Suppressor macrophage (primary cell): ENCODE results near the gene RAC2.

Experiments used
- DNase-seq, 4 experiments: peaks; one replicate each; pipeline ENCODE4 v3.0.0-alpha.2; 2020 to 2022

RAC2 gene

DNA sequence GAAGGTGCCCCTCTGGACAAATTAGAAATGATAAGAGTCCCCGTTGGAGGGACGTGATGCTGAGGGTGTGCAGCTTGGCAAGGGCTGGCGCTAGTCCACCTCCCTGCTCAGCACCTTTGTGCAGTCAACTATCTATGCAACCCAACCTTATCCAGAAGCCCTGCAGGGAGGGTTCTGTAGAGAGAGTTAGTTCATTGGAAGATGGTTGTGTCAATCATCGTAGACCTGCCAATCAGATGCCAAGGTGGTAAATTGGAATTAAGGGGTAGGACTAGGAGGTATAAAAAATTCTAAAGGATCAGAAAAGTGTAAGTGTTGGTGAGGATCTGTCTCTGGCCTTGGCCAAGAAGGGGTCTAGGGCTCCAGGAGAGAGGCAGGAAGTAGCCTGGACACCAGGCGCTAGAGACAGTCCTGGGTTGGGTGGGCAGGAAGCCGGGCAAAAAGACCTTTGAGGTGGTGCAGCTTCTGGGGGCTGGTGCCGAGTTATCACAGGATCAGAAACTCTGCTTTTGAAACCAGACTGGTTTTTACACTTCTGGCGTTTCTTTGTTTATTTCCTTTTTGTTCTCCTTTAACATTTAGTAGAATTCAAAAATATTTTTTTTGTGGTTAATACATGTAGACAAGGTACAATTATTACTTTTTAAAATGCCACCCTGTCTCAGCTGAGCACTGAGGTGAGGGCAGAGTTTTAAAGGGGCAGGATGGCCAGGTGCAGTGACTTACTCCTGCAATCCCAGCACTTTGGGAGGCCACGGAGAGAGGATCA is 57.7 kb downstream of the RAC2 start:
- peak; percentile 45 to 56 (median 51) for DNase-seq

DNA sequence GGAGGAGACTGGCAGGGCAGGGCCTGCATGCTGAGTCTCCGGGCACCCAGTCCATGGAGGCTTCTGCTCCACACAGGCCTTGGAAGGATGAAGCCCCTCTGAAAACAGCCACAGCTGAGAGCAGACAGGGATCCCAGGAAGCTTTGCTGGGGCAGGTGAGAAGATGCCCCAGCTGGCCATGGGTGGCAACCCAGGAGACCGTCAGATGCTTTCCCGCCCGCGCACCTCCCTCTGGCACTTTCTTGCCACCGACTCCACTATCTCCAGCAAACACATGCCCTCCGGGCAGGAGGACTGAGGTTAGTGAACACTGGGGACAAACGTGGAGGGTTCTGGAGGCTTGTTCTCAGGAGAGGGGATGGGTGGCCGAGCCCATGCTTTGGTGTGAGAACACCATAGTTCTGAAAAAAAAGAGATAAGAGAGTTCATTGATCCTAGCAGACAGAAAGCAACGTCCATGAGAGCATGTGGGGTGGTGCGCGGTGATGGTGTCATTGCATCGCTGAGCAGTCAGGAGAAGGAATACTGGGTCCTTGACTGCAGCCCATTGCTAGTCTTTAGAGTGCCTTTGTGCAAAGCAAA is 58.3 kb downstream of the RAC2 start:
- no peak for DNase-seq

DNA sequence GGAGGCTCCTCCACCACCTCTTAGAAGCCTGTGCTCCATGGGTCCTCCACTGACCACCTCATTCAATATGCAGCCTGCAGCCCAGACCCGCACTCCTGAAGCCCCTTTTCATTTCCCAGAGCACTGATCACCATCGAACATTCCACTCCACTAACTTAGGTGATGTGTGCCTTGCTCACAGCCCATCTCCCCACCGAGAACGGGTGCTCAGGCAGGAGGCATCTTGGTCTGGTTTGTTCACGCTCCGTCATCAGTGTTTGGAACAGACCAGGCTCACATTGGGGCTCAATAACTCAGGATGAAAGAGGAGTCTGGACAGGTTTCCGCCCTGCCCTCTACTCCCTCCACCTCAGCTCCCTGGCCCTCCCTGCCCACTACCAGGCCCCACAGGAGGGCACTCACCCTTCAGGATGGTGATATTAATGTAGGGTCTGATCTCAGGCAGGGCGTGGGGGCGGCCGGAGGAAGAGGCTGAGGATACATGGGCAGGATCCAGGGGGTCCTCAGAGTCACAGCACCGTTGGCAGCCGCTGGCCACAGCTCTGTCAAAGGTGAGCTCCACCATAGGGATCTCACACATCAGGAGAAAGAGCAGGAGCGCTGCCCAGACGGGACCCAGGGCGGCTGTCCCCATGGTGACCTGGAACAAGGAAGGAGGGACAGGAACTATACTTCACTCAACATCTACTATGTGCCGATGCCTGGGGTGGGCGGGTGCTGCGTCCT is 59.1 kb downstream of the RAC2 start:
- DNase-seq = no peak

DNA sequence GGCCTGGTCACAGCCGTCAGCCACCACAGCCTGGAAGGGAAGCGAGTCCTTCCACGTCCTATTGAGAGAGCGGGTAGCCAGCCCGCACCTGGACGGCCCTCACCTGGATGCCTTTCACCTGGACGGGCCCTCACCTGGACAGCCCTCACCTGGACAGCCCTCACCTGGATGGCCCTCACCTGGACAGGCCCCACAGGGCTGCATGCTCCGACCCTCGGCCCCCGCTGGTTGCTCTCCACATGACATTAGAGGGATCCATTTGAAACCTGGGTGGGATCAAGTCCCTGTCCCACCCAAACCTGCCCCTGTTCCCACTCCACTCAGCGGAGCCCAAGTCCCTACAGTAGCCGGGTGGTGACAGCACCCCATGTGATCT is 59.7 kb downstream of the RAC2 start:
- DNase-seq = no peak

DNA sequence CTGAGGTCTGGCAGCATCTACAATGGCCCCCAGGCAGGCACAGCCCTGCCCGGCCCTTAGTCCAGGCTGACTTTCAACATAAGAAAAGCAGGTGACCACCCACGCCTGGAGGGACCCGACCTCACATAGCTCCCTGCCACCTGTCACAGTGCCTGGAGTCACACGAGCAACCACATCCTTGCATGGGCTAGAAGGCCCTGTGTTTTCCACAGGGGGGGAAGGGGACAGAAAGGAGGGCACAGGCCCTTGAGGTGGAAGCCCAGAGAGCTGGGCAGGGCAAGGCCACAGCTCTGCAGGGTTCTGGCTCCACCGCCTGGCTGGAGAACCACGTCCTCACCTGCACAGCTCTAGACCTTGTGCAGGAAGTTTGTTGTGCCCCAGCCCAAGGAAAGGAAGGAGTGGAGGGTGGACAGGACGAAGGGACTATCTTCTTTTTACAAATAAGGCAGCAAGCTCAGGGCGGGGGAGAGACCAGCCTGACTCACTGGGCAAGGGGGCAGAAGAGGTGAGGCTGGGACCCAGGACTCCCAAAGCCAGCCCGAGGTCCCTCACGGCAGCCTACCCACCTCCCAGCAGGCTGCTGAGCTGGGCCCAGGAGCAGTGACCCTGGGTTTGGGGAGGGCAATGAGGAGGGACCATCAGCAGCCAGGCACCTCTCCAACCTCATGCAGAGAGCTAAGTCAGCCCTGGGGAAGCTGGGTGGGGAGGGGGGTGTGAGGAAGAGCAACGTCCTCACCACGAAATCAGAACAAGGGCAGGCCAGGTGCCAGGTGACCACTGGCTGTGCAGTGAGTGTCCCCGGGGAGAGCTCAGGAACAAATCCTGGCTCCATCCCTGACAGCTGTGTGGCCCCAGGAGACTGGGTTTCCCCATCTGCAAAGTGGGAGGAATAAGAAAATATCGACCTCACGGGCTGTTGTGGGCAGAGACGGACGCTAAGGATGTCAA is 60.4 kb downstream of the RAC2 start:
- DNase-seq = no peak

DNA sequence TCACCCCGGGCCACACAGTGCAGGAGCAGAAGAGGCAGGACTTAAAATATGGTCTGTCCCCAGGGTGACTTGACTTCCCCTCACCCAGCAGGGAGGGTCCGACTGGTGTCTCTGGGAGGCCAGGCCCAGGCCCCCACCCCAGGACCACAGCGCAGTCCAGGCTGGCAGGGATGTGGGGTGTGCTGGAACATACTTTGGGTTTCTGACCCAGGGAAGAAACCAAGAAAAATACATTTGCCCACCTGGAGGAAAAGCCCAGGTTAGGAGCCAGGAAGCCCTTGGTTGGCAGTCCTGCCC is 61.2 kb downstream of the RAC2 start:
- no peak for DNase-seq

DNA sequence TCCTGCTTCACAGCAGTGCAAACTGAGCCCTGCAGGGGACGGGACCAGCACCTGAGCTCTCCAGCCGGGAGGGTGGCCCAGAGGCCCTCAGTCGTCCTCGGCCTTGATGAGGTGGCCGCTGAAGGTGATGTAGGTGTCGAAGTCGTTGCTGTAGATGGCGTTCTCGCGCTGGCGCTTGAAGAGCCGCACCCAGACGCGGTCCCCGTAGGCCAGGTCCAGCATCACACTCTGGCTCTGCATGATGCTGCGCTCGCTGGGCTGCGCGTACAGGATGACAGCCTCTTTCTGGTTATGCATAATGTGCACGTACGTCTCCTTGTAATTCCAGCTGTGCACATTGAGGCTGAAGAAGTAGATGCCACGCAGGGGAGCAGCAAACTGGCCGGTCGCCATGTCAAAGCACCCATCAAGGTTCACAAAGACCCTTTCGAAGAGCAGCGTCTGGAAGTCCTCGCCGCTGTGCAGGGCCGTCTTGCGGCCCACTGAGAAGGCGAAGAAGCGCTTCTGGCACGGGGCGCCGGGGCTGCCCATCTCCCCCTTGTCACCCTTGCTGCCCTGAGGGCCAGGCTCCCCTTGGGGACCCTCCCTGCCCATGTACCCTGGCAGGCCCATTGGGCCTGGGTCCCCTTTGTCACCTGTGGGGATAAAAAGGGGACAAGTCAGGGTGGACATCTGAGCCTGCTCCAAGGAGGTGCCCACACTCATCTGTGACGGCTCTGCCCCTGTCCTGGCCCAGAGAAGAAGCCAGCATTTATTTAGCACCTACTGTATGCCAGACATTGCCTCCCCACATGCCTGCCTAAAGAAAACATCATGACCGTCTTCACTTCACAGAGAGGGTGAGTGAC is 61.7 kb downstream of the RAC2 start:
- DNase-seq = no peak

DNA sequence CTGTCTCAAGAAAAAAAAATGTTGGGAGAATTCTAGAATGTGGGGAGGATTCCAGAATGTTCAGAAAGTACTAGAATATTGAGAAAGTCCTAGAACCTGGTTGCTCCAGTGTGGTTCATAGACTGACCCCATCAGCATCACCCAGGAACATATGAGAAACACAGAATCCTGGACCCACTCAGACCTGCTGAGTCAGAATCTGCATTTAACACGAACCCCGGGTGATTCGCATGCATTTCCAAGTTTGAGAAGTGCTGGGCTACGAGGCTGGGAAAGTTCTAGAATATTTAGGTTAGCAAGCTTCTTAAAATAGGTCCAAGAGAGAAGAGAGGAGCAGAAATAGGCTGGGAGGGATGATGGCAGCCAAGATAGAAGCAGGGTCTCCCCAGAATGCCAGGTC is 62.4 kb downstream of the RAC2 start:
- no peak for DNase-seq

DNA sequence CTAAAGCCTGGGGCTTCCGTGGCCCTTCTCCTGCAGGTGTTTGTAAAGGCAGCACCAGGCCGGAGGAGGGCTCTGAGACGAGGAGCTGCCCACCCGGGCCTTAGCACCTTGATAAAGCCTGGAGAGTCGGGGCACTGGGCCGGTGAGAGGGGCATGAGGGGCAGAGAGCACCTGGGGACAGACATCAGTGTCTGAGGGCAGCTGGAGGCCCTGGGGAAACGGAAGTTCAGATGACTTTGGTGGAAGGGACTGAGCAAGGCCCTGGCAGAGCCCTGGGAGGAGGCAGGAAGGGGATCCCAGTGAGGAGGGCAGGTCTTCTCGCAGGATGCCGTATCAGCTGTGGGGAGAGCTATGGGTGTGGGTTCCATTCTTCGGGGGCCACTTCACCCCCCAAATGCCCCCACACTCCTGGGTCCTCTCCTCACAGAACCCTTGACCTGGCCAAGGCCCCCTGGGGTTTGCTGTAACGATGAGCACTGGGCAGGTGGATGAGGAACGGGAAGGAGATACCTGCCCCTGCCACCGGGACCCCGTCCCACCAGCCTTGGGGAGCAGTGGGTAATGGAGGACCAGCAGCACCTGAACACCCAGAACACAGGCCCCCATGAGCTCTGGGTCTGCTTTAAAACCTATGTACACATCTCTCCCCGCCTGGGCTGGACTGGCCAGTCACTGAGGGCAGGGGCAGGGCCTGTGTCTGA is 63.4 kb downstream of the RAC2 start:
- no peak for DNase-seq

DNA sequence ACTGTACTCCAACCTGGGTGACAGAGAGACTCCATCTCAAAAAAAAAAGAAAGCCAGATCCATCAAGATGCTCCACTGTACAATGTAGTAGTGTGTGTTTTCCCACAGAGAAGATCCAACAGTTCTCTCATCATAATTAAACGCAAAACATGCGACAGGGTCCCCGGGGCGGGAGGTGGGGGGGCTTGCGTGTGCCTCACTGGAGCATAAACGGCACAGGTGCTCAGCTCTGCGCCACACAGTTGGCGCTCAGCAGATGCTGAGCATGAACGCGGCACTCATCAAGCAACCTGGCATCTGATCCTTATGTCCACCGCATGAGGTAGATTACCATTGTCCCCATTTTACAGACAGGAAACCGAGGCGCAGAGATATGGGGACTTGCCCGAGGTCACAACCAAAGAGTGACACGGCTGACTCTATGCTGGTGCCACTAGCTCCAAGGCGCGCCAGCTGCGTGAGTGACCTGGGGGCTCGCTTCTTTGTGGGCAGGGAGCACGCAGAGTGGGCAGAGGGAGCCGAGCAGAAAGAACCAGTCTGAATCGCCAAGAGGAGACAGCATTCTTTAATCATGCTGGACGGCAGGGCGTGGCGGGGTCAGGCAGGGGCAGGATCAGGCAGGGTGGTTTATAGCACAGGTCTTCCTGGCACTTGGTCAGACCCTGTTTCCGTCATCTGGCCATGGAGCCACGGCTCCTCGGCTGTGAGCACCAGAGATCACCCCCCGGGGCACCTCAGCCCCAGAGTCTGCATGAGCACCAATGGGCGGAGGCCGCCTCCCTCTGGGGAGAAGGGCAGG is 64.2 kb downstream of the RAC2 start:
- no peak for DNase-seq

DNA sequence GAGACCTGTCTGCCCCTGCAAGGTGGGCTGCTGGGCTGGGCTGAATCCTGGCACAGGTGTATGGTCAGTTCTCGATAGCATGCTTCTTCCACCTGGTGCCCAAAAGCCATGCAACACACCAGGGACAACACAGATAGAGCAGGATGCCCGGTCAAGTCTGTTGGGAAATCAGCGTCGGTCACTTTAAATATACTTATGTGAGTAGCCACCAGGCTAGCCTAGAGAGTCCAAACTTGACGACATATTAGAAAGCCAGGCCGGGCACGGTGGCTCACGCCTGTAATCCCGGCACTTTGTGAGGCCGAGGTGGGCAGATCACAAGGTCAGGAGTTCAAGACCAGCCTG is 65.0 kb downstream of the RAC2 start:
- no peak for DNase-seq

DNA sequence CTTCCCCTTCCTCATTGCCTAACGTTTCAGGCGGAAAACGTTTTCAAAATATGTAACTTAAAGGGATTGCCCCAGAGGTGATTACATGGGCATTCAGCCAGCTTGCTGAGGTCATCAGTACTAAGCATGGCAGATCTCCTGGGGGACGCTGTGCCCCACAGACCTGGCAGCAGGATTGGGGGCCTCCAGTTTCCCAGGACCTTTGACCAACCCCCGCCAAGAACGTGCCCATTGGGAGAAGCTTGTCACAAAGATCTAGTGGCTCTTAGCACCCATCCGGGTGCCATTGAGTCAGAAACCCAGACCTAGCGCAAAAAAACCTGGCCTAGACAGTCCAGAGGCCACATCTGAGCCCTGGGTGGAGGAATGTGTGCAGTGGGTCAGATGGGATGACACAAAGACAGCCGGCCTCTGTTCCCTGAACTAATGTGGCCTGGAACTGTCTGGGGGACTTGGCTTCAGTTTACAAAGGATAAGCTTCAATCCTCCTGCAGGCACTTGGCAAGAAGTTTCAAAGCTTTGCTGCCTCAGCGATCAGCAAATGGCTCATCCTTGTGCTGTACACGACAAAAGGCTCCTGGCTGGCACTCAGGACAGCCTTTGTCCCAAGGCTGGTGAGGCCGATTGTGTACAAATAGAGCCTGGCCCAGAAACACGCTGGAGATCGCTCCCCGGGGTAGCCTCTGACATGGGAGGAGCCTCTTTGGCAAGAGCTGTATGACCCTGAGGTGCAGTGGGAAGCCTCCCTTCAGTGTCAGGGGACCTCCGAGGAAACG is 65.5 kb downstream of the RAC2 start:
- peak; percentile 41 to 66 (median 58) for DNase-seq

DNA sequence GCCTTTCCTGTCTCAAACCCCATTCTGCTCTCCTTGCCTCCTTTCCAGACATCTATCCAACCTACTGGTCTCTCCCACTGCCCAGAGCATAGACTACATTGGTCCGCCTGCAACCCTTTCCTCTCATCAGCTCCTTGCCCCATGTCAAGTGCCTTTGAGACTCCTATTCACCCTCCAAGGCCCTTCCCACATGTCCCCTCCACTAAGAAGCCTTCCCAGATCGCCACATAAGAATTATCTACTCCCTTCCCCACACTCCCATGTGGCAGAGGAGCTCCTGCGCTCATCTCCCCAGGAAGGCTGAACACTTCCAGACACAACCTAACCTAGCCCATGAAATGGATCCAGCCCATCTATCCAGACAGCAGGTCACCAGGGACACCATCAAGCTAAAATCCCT is 66.3 kb downstream of the RAC2 start:
- DNase-seq = no peak

DNA sequence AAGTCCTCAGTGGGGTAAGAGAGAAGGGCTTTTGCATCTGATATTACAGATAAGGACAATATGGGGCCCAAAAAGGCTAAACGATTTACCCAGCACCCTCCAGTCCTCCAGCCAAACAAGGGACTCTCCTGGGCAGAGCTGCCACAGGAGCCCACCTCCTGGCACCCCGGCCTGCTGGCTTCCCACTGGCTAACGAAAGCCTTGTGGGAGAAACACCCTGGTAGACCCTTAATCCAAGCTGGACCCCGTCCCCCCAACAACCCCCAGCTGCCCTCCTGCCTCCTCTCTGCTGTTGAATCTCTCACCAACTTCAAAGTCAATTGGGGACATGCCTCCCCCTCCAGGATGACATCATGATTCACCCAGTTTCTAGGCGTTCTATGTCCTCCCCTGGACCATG is 66.8 kb downstream of the RAC2 start:
- no peak for DNase-seq

DNA sequence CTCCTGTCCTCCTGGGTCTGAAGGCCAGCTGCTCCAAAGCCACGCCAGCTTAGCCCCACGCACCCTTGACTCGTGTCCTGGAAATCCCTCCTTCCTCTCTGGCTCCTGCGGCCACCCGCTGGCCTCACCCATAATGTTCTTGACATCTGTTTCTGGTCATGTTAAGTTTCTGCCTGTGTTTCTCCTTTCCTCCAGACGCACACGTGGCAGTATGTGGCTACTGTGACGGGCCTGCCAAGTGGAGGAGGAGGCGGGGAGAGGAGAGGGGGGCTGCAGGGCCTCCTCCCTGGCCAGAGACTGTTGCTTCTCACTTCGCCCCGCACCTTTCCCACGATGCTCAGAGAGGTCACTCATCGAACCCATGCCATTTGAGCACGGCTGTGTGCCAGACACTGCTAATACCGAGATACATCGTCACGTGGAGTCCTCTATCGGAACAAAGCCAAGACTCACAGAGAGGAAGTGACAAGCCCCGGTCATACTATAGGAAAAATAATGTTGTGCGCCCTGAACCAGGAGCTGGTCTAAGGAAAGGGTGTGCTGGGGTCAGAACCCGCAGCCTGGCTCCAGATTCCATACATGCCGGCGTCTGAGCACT is 67.5 kb downstream of the RAC2 start:
- peak; percentile 76 to 87 (median 86) for DNase-seq

DNA sequence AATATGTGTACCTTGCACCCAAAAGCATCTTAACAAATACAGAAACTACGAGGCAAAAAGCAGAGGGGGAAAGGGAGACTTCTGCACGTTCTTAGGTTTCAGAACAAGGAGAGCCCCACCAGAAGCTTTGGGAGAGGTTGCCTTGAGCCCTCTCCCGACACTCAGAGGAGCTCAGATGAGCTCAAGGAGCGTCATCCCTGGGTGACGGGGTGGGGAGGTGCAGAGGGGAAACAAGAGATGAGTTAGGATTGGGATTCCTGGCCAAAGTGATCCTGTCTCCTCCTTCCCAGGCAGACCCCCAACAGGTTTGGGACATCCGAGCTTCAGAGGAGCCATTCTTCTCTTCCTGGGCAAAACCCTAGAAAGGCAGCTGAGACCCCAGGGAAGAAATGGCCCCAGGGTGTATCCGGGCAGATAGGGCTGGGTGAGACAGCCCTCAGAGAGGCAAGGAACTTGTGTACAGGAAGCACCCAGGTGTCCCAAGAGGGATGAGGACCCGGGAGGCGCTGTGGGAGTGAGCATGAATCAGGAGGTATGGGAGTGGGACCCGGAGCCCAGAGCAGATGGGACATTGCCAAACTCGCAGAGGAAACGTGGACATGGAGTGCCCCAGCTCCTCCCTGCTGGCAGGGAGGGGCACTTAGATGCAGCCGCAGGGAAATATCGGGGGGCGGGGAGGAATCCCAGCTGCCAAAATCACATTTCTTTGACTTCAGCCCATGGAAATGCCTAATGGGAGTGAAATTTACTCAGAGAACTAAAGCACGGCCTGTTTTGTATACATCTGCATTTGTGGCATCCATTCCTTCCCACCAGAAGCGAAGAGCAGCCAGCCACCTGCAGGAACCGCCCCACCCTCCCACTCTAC is 68.4 kb downstream of the RAC2 start:
- no peak for DNase-seq
